Measurements from ENCODE around the gene NELL2. TPM values are rescaled to one million over a fixed set of nuclear protein-coding genes. Genes with fewer than 3 reads are reported as not detected.

Gene NELL2
- total and polyA plus RNA-seq, 8 donors, result 0.50 to 133 (median 3.1) TPM

- H3K9me3 ChIP-seq, result peaks cover 0 to 7% (median 0%) of the 10 kb centered on the region in 4 donors
- no peak for DNase-seq
- no peak overlapping the region for H3K4me3 ChIP-seq
- 88 to 95% (median 92%) methylated on average over 14 of the region's 14 CpGs for WGBS, 5 donors
- H3K27me3 ChIP-seq, result no peaks in the 10 kb centered on the region
- intact Hi-C loops (cut with DNase I; ENCODE audit: low total_unique reads), result no loop called here
- no peaks in the 10 kb centered on the region for H3K36me3 ChIP-seq
- no peak for TF ChIP-seq POLR2AphosphoS5 (IDR thresholded peaks at IDR 0.05)
- TF ChIP-seq POLR2A (IDR thresholded peaks at IDR 0.05), result no peak
- TF ChIP-seq, protein P1, sequence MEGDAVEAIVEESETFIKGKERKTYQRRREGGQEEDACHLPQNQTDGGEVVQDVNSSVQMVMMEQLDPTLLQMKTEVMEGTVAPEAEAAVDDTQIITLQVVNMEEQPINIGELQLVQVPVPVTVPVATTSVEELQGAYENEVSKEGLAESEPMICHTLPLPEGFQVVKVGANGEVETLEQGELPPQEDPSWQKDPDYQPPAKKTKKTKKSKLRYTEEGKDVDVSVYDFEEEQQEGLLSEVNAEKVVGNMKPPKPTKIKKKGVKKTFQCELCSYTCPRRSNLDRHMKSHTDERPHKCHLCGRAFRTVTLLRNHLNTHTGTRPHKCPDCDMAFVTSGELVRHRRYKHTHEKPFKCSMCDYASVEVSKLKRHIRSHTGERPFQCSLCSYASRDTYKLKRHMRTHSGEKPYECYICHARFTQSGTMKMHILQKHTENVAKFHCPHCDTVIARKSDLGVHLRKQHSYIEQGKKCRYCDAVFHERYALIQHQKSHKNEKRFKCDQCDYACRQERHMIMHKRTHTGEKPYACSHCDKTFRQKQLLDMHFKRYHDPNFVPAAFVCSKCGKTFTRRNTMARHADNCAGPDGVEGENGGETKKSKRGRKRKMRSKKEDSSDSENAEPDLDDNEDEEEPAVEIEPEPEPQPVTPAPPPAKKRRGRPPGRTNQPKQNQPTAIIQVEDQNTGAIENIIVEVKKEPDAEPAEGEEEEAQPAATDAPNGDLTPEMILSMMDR (IDR thresholded peaks at IDR 0.05), result no peak
- no peak for TF ChIP-seq EP300 (IDR thresholded peaks at IDR 0.05)
- H3K4me1 ChIP-seq, result no peaks in the 10 kb centered on the region
- H3K27ac ChIP-seq, result no peak overlapping the region
These were observed 317.6 kb downstream of the NELL2 start for GRCh38 chr12:44558340-44559100.

GRCh38 chr12:44555454-44555853, 320.7 kb downstream of the NELL2 start:
- H3K4me1 ChIP-seq, result no peaks in the 10 kb centered on the region
- intact Hi-C loops (cut with DNase I; ENCODE audit: low total_unique reads), result no loop called here
- DNase-seq, result no peak
- H3K27me3 ChIP-seq, result no peaks in the 10 kb centered on the region
- H3K27ac ChIP-seq, result no peak overlapping the region
- TF ChIP-seq, protein P1 (IDR thresholded peaks at IDR 0.05), result no peak
- TF ChIP-seq POLR2AphosphoS5 (IDR thresholded peaks at IDR 0.05) (no peak), POLR2A (IDR thresholded peaks at IDR 0.05) (no peak), EP300 (IDR thresholded peaks at IDR 0.05) (no peak)
- no peaks in the 10 kb centered on the region for H3K36me3 ChIP-seq
- H3K4me3 ChIP-seq, result no peak overlapping the region
- H3K9me3 ChIP-seq, result peaks cover 0 to 7% (median 0%) of the 10 kb centered on the region in 4 donors

- H3K36me3 ChIP-seq, result no peaks in the 10 kb centered on the region
- no peaks in the 10 kb centered on the region for H3K4me1 ChIP-seq
- 68 to 77% (median 70%) methylated on average over 2 of the region's 2 CpGs for WGBS, 5 donors
- H3K27ac ChIP-seq, result no peak overlapping the region
- no peaks in the 10 kb centered on the region for H3K9me3 ChIP-seq
- intact Hi-C loops (cut with DNase I; ENCODE audit: low total_unique reads), result no loop called here
- no peak for DNase-seq
- H3K4me3 ChIP-seq, result no peak overlapping the region
- H3K27me3 ChIP-seq, result no peaks in the 10 kb centered on the region
- TF ChIP-seq POLR2A (IDR thresholded peaks at IDR 0.05), result no peak
- TF ChIP-seq, protein P1 (IDR thresholded peaks at IDR 0.05), result no peak
- TF ChIP-seq EP300 (IDR thresholded peaks at IDR 0.05), result no peak
- no peak for TF ChIP-seq POLR2AphosphoS5 (IDR thresholded peaks at IDR 0.05)
These were observed 324.5 kb downstream of the NELL2 start for GRCh38 chr12:44551631-44552030.

GRCh38 chr12:44550377-44550776, 325.7 kb downstream of the NELL2 start:
- intact Hi-C loops (cut with DNase I; ENCODE audit: low total_unique reads), result no loop called here
- WGBS, 5 donors, result 90 to 96% (median 91%) methylated on average over 5 of the region's 5 CpGs

More at GRCh38 chr12:44550377-44550776, 325.7 kb downstream of the NELL2 start:
- TF ChIP-seq, protein P1 (IDR thresholded peaks at IDR 0.05), result no peak
- no peak for TF ChIP-seq POLR2A (IDR thresholded peaks at IDR 0.05)
- no peak for TF ChIP-seq POLR2AphosphoS5 (IDR thresholded peaks at IDR 0.05)
- TF ChIP-seq EP300 (IDR thresholded peaks at IDR 0.05), result no peak
- no peak for DNase-seq
- Histone ChIP-seq H3K36me3 (no peaks in the 10 kb centered on the region), H3K9me3 (no peaks in the 10 kb centered on the region), H3K27ac (no peak overlapping the region), H3K4me3 (no peak overlapping the region), H3K4me1 (no peaks in the 10 kb centered on the region), H3K27me3 (no peaks in the 10 kb centered on the region)

All from stomach (tissue), 9 donors.